H1 (cell line): ENCODE data around the gene ZNF487. TPM values are rescaled to one million over a fixed set of nuclear protein-coding genes. Genes with fewer than 3 reads are reported as not detected.

Experiments
- CHD7 ChIP-seq: fragments of 300-600 bp; sonication (generic); IDR thresholded peaks from 2 replicates; pipeline ENCODE4 v1.7.1; 2012; ENCODE audit warnings: low read length, moderate library complexity, mild to moderate bottlenecking, inconsistent platforms; ENCODE audit not compliant: insufficient replicate concordance
- polyA plus RNA-seq, 7 experiments: library from polyadenylated mRNA; depleted of rRNA in 3 of 7; stranded (reverse) in 5 of 7; unstranded in 2 of 7; fragments of >200 nt in 5 of 7; fragments of 200-250 nt in 2 of 7; gene quantifications; 1 replicate in 5 of 7; 2 replicates in 1 of 7; 4 replicates in 1 of 7; pipeline versions ENCODE4 v1.2.1 to v1.2.3, GENCODE V29; 2011 to 2013; ENCODE audit warnings: missing spikeins in 2 of 7, mixed read lengths in 2 of 7
- total RNA-seq: library from RNA; stranded (reverse); fragmentation: NEBNext Ultra II Directional; extraction: Animal tissue kit (Norgen Biotek cat#: 25700); gene quantifications from 2 replicates; pipeline ENCODE4 v1.2.1, GENCODE V29; 2021

ZNF487 gene
- total and polyA plus RNA-seq, 2 of the 8 experiments (the other 6 are each of a cell fraction or from before 2014, with no cell fraction given) = 1.9 to 2.5 TPM

- no peak for TF ChIP-seq CHD7
These were observed 46.2 kb upstream of the ZNF487 start (continued) for GRCh38 chr10:43390759-43391158.
